Measurements from ENCODE around the gene OTOF. TPM values are rescaled to one million over a fixed set of nuclear protein-coding genes. Genes with fewer than 3 reads are reported as not detected.

Gene OTOF
- total RNA-seq, 1 experiment from 2014 or later = 0.26 TPM

DNA sequence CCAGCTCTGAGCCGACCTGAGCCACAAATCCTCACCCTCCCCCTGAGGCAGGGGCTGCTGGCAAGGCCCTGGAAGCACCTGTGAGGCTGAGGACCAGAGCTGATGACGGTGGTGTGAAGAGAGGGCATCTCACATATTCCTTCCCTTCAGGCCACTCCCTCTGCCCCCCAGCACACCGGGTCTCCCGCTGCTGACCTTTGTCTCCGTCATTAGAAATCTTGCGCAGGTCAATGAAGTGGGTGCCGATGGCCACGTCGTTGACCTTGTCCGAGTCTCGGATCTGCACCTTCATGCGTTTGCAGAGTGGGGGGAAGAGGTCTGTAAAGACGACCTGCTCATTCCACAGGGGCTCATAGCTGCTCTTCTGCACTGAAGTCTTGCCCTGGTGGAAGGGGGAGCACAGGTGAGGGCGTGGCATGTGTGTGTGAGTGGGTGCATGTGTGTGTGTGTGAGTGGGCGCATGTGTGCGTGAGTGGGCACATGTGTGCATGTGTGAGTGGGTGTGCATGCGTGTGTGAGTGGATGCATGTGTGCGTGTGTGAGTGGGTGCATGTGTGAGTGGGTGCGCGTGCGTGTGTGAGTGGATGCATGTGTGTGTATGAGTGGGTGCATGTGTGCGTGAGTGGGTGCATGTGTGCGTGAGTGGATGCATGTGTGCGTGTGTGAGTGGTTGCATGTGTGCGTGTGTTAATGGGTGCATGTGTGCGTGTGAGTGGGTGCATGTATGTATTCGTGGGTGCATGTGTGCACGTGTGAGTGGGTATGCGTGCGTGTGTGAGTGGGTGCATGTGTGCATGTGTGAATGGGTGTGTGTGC, 4.5 kb upstream of the OTOF start:
- Mint-ChIP-seq H3K4me1 (peaks cover 4% of the 10 kb centered on the region), H3K4me3 (no peak overlapping the region), H3K9me3 (no peaks in the 10 kb centered on the region), H3K36me3 (no peaks in the 10 kb centered on the region), H3K27ac (peak overlapping the region; percentile 34), H3K27me3 (ENCODE audit: low read depth) (no peaks in the 10 kb centered on the region)
- CTCF ChIA-PET = interaction anchor here (1.2 kb wide), 1 partner anchor 15 kb away, joined by 4 read pairs; no protein-coding TSS in a partner anchor
- DNase-seq (ENCODE audit: low spot score) (no peak), ATAC-seq (no peak)
- TF ChIP-seq, protein P1, sequence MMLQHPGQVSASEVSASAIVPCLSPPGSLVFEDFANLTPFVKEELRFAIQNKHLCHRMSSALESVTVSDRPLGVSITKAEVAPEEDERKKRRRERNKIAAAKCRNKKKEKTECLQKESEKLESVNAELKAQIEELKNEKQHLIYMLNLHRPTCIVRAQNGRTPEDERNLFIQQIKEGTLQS (CRISPR knock-in tag; conservative IDR thresholded peaks at IDR 0.05) = peak; percentile 56; the same call in 1 of the 2 replicates
- TF ChIP-seq, protein P2, sequence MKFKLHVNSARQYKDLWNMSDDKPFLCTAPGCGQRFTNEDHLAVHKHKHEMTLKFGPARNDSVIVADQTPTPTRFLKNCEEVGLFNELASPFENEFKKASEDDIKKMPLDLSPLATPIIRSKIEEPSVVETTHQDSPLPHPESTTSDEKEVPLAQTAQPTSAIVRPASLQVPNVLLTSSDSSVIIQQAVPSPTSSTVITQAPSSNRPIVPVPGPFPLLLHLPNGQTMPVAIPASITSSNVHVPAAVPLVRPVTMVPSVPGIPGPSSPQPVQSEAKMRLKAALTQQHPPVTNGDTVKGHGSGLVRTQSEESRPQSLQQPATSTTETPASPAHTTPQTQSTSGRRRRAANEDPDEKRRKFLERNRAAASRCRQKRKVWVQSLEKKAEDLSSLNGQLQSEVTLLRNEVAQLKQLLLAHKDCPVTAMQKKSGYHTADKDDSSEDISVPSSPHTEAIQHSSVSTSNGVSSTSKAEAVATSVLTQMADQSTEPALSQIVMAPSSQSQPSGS (CRISPR knock-in tag; IDR thresholded peaks at IDR 0.05; ENCODE audit: borderline replicate concordance, low read depth) = 0 out of 2 replicates have a peak, but pooled peaks have one; percentile 26
- TF ChIP-seq TEAD1 (CRISPR knock-in tag; IDR thresholded peaks at IDR 0.05) (no peak), ZNF263 (CRISPR knock-in tag; IDR thresholded peaks at IDR 0.05; ENCODE audit: low read depth) (no peak), RELA (CRISPR knock-in tag; IDR thresholded peaks at IDR 0.05; ENCODE audit: borderline replicate concordance) (no peak)
- TF ChIP-seq, protein P3, sequence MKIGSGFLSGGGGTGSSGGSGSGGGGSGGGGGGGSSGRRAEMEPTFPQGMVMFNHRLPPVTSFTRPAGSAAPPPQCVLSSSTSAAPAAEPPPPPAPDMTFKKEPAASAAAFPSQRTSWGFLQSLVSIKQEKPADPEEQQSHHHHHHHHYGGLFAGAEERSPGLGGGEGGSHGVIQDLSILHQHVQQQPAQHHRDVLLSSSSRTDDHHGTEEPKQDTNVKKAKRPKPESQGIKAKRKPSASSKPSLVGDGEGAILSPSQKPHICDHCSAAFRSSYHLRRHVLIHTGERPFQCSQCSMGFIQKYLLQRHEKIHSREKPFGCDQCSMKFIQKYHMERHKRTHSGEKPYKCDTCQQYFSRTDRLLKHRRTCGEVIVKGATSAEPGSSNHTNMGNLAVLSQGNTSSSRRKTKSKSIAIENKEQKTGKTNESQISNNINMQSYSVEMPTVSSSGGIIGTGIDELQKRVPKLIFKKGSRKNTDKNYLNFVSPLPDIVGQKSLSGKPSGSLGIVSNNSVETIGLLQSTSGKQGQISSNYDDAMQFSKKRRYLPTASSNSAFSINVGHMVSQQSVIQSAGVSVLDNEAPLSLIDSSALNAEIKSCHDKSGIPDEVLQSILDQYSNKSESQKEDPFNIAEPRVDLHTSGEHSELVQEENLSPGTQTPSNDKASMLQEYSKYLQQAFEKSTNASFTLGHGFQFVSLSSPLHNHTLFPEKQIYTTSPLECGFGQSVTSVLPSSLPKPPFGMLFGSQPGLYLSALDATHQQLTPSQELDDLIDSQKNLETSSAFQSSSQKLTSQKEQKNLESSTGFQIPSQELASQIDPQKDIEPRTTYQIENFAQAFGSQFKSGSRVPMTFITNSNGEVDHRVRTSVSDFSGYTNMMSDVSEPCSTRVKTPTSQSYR (CRISPR knock-in tag; IDR thresholded peaks at IDR 0.05) = no peak
- POLR2A ChIA-PET = no interaction called here

DNA sequence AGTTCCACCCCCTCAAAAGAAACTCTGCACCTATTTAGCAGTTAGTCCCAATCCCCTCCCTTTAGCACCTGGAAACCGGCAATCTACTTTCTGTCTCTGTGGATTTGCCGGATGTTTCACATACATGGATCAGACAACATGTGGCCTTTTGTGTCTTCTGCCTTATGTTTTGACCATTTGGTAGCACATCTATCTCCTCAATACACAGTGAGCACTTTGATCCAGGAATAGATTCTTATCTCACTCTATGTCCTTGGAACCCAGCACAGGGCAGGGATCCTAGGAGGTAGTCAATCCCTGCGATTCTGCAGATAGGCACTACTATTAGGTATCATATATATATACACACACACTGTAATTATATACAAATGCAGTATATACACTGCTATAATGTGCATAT, 3.8 kb upstream of the OTOF start:
- CTCF ChIA-PET = interaction anchor here (1.2 to 1.4 kb wide), 2 partner anchors 13 to 15 kb away, joined by 4 to 6 read pairs; no protein-coding TSS in a partner anchor
- DNase-seq (ENCODE audit: low spot score) (no peak), ATAC-seq (no peak)
- H3K27ac Mint-ChIP-seq = no peak overlapping the region
- H3K36me3 Mint-ChIP-seq = no peaks in the 10 kb centered on the region
- TF ChIP-seq ZNF423 (CRISPR knock-in tag; IDR thresholded peaks at IDR 0.05) (no peak), TP53 (CRISPR knock-in tag; IDR thresholded peaks at IDR 0.05) (no peak)
- TF ChIP-seq, protein P4, sequence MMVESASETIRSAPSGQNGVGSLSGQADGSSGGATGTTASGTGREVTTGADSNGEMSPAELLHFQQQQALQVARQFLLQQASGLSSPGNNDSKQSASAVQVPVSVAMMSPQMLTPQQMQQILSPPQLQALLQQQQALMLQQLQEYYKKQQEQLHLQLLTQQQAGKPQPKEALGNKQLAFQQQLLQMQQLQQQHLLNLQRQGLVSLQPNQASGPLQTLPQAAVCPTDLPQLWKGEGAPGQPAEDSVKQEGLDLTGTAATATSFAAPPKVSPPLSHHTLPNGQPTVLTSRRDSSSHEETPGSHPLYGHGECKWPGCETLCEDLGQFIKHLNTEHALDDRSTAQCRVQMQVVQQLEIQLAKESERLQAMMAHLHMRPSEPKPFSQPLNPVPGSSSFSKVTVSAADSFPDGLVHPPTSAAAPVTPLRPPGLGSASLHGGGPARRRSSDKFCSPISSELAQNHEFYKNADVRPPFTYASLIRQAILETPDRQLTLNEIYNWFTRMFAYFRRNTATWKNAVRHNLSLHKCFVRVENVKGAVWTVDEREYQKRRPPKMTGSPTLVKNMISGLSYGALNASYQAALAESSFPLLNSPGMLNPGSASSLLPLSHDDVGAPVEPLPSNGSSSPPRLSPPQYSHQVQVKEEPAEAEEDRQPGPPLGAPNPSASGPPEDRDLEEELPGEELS (CRISPR knock-in tag; IDR thresholded peaks at IDR 0.05) = no peak
- H3K4me3 Mint-ChIP-seq = no peak overlapping the region
- peaks cover 4% of the 10 kb centered on the region for H3K4me1 Mint-ChIP-seq
- H3K9me3 Mint-ChIP-seq = no peaks in the 10 kb centered on the region
- H3K27me3 Mint-ChIP-seq (ENCODE audit: low read depth) = no peaks in the 10 kb centered on the region
- POLR2A ChIA-PET = no interaction called here

DNA sequence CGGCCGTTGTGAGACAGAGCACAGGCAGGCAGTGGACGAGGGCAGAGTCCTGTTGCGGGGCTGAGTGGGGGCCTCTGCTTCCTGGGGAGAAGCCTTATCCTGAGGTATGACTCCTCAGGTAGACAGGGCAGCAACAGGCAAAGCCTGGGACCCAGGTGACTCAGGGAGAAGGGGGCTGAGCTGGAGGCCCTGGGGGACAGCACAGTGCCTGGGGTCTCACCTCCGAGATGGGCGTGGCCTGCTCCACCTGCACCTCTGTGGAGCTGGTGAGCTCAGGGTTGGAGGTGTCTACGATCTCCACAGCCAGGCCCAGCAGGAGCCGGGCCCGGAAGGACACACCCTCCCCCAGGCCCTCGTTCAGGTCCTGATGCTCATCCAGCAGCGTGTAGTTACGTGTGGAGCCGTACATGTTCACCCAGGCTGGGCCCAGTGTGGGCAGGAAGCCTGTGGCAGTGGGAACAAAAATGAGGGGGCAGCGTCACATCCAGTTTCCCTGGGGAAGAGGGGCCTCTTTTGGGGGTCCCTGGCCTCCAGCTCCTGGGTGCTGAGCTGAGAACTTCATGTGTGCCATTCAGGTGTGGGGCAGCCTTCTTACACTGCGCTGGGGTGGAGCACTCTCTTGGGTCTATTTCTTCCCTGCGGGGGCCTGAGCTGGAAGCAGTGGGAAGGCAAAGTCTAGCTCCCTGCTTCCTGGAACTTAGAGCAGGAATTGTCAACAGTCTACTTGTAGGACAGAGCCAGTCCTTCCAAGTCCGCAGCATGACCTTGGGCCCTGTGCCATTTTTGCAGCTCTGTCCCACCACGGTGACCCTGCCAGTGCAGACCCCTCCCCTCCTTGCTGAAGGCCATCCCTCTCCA, 2.9 kb upstream of the OTOF start:
- ATAC-seq = no peak
- H3K4me3 Mint-ChIP-seq = no peak overlapping the region
- H3K4me1 Mint-ChIP-seq = peaks cover 4% of the 10 kb centered on the region
- no peaks in the 10 kb centered on the region for H3K9me3 Mint-ChIP-seq
- CTCF ChIA-PET = interaction anchor here (0.7 to 1.5 kb wide), 5 partner anchors 10 to 22 kb away, joined by 3 to 6 read pairs (median 4); no protein-coding TSS in a partner anchor
- POLR2A ChIA-PET = no interaction called here
- H3K27ac Mint-ChIP-seq = no peak overlapping the region
- no peaks in the 10 kb centered on the region for H3K27me3 Mint-ChIP-seq (ENCODE audit: low read depth)
- H3K36me3 Mint-ChIP-seq = no peaks in the 10 kb centered on the region
- TF ChIP-seq, protein P5, sequence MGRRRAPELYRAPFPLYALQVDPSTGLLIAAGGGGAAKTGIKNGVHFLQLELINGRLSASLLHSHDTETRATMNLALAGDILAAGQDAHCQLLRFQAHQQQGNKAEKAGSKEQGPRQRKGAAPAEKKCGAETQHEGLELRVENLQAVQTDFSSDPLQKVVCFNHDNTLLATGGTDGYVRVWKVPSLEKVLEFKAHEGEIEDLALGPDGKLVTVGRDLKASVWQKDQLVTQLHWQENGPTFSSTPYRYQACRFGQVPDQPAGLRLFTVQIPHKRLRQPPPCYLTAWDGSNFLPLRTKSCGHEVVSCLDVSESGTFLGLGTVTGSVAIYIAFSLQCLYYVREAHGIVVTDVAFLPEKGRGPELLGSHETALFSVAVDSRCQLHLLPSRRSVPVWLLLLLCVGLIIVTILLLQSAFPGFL (CRISPR knock-in tag; IDR thresholded peaks at IDR 0.05; ENCODE audit: borderline replicate concordance) = no peak
- TF ChIP-seq, protein P6, sequence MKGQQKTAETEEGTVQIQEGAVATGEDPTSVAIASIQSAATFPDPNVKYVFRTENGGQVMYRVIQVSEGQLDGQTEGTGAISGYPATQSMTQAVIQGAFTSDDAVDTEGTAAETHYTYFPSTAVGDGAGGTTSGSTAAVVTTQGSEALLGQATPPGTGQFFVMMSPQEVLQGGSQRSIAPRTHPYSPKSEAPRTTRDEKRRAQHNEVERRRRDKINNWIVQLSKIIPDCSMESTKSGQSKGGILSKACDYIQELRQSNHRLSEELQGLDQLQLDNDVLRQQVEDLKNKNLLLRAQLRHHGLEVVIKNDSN (CRISPR knock-in tag; IDR thresholded peaks at IDR 0.05) = no peak
- no peak for TF ChIP-seq TEAD4 (CRISPR knock-in tag; IDR thresholded peaks at IDR 0.05)
- no peak for TF ChIP-seq HMGA2 (CRISPR knock-in tag; IDR thresholded peaks at IDR 0.05)
- TF ChIP-seq, protein P7, sequence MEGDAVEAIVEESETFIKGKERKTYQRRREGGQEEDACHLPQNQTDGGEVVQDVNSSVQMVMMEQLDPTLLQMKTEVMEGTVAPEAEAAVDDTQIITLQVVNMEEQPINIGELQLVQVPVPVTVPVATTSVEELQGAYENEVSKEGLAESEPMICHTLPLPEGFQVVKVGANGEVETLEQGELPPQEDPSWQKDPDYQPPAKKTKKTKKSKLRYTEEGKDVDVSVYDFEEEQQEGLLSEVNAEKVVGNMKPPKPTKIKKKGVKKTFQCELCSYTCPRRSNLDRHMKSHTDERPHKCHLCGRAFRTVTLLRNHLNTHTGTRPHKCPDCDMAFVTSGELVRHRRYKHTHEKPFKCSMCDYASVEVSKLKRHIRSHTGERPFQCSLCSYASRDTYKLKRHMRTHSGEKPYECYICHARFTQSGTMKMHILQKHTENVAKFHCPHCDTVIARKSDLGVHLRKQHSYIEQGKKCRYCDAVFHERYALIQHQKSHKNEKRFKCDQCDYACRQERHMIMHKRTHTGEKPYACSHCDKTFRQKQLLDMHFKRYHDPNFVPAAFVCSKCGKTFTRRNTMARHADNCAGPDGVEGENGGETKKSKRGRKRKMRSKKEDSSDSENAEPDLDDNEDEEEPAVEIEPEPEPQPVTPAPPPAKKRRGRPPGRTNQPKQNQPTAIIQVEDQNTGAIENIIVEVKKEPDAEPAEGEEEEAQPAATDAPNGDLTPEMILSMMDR (IDR thresholded peaks at IDR 0.05) = no peak
- TF ChIP-seq, protein P1 (CRISPR knock-in tag; conservative IDR thresholded peaks at IDR 0.05) = no peak
- no peak for TF ChIP-seq CBFB (CRISPR knock-in tag; IDR thresholded peaks at IDR 0.05; ENCODE audit: low read depth)
- DNase-seq (ENCODE audit: low spot score) = no peak
